Medulla oblongata (tissue), 1 donor: ENCODE results near the gene OTOP2.
A peak's percentile ranks its signal among the peaks of the same experiment; 100 is the strongest.

ENCODE experiments used
- DNase-seq: peaks from one replicate; pipeline ENCODE4 v3.0.0-alpha.2; 2015; ENCODE audit errors: extremely low spot score

The OTOP2 gene

GRCh38 chr17:74923538-74924249, 379 bp upstream of the OTOP2 start:
- DNase-seq = peak; percentile 38

- no peak for DNase-seq
These were observed 1.2 kb downstream of the OTOP2 start for GRCh38 chr17:74925242-74925641.

GRCh38 chr17:74928786-74929185, 4.7 kb downstream of the OTOP2 start:
- DNase-seq = no peak

- no peak for DNase-seq
These were observed 6.5 kb downstream of the OTOP2 start for GRCh38 chr17:74930535-74931036.

- DNase-seq = no peak
These were observed 11.0 kb downstream of the OTOP2 start for GRCh38 chr17:74935048-74935447.

GRCh38 chr17:74935585-74936469, 11.8 kb downstream of the OTOP2 start, which contains the start of gene OTOP3:
OTOP3 (plus strand) TSS chr17:74935898; CDS start chr17:74935922, 24 bp downstream.
- no peak for DNase-seq

- DNase-seq = no peak
These were observed 12.4 kb downstream of the OTOP2 start for GRCh38 chr17:74936470-74936799.

GRCh38 chr17:74937064-74938051, 13.3 kb downstream of the OTOP2 start:
- no peak for DNase-seq

GRCh38 chr17:74938194-74938950, 14.3 kb downstream of the OTOP2 start:
- no peak for DNase-seq

- DNase-seq = no peak
These were observed 15.5 kb downstream of the OTOP2 start for GRCh38 chr17:74939534-74939933.

- no peak for DNase-seq
These were observed 17.2 kb downstream of the OTOP2 start for GRCh38 chr17:74941128-74941725.

- DNase-seq = no peak
These were observed 19.9 kb downstream of the OTOP2 start for GRCh38 chr17:74943808-74944522.

- DNase-seq = no peak
These were observed 21.5 kb downstream of the OTOP2 start for GRCh38 chr17:74945543-74945942.

GRCh38 chr17:74946641-74947040, 22.6 kb downstream of the OTOP2 start:
- no peak for DNase-seq

- no peak for DNase-seq
These were observed 23.1 kb downstream of the OTOP2 start for GRCh38 chr17:74947041-74947754.

- DNase-seq = no peak
These were observed 25.5 kb downstream of the OTOP2 start for GRCh38 chr17:74949455-74950115.

GRCh38 chr17:74950207-74950606, 26.1 kb downstream of the OTOP2 start:
- DNase-seq = no peak

GRCh38 chr17:74951065-74951464, 27.0 kb downstream of the OTOP2 start:
- no peak for DNase-seq
